GM12874 (cell line): ENCODE data around the gene JADE2.
A peak's percentile ranks its signal among the peaks of the same experiment; 100 is the strongest.

Experiments used
- CTCF ChIP-seq: IDR thresholded peaks from 2 replicates; pipeline ENCODE4 v1.5.1; 2011; ENCODE audit warnings: low read depth, mild to moderate bottlenecking, control low read depth, low read length, moderate library complexity; ENCODE audit not compliant: insufficient read depth

Gene JADE2

GRCh38 chr5:134577796-134578577 lies 52.5 kb downstream of the JADE2 start:
- TF ChIP-seq CTCF = peak; percentile 83

- no peak for TF ChIP-seq CTCF
These were observed 53.3 kb downstream of the JADE2 start for GRCh38 chr5:134578578-134579283.

GRCh38 chr5:134579284-134579771 lies 53.9 kb downstream of the JADE2 start:
- no peak for TF ChIP-seq CTCF

- no peak for TF ChIP-seq CTCF
These were observed 54.6 kb downstream of the JADE2 start for GRCh38 chr5:134580001-134580460.

DNA sequence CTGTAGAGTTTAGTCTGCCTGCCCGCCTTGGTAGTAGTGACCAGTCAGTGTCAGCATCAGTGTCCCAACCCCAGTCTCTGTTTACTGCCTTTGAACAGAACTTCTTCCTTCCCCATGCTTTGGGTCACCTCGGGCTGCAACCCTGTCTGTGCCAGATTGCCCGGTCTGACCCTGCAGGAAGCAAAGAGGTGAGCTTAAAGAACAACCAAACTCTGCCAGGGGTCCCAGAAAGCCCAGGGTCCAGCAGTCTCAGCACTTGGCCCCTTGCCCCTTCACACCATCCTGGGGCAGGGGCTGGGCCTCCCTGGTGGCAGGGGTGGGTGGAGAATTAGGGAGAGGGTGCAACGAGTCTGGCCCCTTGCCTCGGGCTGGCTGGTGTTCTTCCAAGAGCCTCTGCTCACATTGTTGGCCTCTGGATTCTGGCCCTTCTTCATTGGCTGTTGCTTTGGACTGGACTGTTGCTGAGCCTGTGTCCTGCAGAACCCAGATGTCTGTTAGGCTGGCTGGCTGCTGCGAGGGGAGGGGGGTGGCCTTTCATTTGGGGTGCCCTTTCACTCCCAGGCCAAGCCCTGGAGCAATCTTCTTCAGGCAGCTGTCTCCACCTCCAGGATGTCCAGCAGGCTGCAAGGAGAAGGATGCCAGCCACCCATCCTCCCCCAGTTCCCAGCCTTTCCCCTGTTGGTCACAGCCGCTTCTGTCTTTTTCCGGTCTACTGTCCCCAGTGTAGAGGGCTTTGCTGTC lies 55.9 kb downstream of the JADE2 start:
- TF ChIP-seq CTCF = no peak

GRCh38 chr5:134582281-134582680 lies 56.8 kb downstream of the JADE2 start:
- TF ChIP-seq CTCF = no peak

DNA sequence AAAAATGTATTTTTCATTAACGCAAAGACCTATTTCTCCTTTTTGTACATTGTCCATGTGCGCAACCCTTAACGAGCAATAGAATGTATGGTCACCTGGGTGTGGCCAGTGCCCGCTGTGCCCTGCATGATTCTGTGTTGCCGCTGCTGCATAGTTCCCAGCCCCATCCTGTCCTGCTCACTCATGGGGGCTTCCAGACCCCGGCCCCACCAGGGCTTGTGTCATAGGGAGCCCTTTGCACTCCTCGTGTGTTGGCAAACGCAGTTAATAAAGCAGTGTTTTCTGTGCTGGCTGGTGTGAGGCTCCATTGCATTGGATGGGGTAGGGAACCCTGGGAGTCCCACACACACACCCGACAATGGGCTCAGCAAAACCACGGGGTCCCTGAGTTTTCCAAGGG lies 57.5 kb downstream of the JADE2 start:
- TF ChIP-seq CTCF = no peak
